ENCODE measurements around the gene UBTD1.

UBTD1 gene

DNA sequence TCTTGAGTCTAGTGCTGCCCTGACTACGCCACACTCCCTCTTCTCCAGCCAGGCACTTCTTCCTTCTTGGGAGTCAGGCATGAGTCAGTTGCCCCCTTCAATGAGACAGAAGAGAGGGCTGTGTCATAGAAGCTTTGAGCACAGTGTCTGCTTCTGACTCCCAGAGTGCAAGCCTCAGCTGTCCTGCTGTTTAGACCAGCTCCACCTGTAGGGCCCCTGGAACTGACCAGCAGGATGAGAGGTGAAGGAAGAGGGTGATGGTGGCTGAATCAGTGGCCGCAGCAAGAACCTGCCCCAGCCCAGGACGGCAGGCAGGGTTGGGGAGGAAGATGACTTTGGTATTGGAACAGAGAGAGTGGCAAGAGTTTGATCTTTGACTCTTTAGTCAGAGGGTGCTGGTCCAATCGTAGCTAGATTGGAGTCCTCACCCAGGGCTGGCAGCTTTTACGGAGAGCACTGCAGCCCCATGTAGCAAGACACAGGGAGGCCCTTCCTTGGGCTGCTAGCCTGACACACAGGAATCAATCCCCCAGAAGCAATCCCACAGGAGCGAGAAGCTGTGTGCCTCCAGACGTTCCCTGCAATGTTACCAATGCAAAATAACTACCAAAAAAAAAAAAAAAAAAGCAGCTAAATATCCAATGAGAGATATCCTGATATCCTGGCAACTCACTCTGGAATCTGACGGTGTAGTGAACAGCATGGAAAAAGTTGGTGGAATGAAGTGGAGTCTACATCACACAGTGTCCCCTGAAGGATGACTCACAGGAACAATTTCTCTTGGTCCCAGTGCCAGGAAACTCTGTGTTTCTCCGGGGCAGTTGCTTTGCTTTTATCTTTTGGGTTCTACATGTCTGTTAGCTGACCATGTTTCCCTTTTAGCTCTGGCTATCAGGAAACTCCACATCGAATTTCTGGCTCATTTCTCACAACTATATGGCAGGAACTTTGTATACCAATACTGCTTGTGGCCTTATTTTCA, 97.7 kb downstream of the UBTD1 start:
- no peak for TF ChIP-seq CTCF (IDR thresholded peaks at IDR 0.05; ENCODE audit: low read depth, low read length)
- DNase-seq (ENCODE audit: extremely low read depth, low read depth): no peak

DNA sequence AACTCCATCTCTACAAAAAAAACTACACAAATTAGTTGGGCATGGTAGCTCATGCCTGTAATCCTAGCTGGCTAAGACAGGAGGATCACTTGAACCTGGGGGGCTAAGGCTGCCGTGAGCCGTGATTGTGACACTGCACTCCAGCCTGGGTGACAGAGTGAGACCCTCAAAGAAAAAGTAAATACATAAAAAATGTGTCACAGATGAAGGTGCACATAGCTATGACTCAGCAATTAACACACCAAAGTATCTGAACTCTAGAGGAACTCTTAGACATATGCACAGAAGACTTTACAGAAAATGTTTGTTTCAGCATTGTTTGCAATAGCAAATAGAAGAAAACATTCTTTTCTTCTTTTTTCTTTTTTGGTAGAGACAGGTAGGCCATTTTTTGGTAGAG, 99.1 kb downstream of the UBTD1 start:
- TF ChIP-seq CTCF (IDR thresholded peaks at IDR 0.05; ENCODE audit: low read depth, low read length): no peak
- DNase-seq (ENCODE audit: extremely low read depth, low read depth): no peak

- no peak for TF ChIP-seq CTCF (IDR thresholded peaks at IDR 0.05; ENCODE audit: low read depth, low read length)
- no peak for DNase-seq (ENCODE audit: extremely low read depth, low read depth)
Observed at GRCh38 chr10:97598407-97599271, 99.9 kb downstream of the UBTD1 start.

DNA sequence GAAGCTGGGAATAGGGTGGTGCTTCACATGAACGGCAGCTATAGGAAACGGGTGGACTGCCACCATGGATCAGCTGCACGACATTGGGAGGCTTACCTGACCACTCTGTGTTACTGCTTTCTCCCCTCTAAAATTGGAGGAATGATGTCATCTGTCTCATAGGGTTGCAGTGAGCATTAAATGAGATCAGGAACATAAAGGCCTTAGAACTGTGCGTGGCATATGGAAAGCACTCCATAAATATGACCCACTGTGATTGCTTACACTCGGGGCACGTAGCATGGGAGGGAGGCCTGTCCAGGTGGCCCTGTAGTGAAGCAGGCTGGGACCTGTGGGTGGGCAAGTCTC, 100.5 kb downstream of the UBTD1 start:
- DNase-seq (ENCODE audit: extremely low read depth, low read depth): no peak
- TF ChIP-seq CTCF (IDR thresholded peaks at IDR 0.05; ENCODE audit: low read depth, low read length): no peak

DNA sequence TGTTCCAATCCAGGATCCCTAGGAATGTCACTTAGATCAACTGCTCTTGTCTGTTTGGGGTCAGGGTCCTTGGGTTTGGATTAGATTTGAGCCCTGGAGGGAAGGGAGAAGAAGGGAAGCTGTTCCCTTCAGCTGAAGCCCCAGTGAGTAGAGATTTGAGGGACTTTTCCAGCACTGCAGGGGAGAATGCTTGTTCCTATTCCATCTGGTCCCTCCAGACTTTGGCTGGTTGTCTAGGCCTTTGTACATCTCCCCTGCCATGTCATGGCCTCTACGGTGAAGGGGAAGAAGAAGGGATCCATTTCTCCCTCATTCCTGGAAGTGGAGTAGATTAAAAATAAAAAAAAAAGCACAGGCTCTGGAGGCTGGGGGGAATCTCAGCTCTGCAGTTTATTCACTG, 101.9 kb downstream of the UBTD1 start:
- DNase-seq (ENCODE audit: extremely low read depth, low read depth): no peak
- TF ChIP-seq CTCF (IDR thresholded peaks at IDR 0.05; ENCODE audit: low read depth, low read length): no peak

DNA sequence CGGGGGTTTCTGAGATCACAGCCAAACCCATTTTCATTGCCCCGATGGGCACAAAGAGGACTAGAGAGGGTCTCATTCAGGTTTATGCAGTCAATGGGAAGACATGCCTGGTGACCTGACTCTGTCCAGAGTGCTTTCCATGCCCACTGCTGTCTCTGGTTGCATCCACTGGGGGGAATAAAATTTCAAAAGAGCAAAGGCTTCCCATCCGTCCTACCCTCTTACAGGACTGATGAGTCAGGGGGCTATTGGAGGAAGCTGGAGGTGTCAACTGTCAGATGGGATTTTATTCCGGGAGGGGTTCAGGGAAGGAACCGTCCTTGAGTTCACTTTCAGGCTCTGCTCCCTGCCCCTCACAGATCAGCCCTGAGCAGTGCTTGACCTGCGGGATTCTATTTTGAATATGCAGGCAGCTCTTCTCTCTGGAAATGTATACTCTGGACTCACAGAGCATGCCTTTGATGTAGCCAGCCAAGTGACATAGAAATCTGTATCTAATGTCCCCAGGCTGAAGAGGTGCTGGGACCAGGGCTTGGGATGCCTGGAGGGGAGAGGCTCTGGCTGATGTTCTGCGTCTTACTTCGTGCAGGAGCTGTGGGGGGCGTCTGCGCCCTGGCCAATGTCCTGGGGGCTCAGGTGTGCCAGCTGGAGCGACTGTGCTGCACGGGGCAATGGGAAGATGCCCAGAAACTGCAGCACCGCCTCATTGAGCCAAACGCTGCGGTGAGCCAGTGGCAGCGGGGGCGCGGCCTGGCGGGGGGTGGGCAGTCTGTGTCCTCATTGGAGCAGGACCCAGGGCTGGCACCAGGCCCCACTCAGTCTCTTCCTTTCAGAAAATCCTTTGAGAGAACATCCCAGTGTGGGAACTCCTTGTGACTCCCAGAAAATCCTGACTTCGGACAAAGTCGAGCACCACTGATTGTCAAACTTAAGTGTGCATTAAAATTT, 102.8 kb downstream of the UBTD1 start:
- no peak for DNase-seq (ENCODE audit: extremely low read depth, low read depth)
- no peak for TF ChIP-seq CTCF (IDR thresholded peaks at IDR 0.05; ENCODE audit: low read depth, low read length)
